Measurements from ENCODE around the gene KLHL22. TPM values are rescaled to one million over a fixed set of nuclear protein-coding genes. Genes with fewer than 3 reads are reported as not detected.
A peak's percentile ranks its signal among the peaks of the same experiment; 100 is the strongest.

Gene KLHL22
- total and polyA plus RNA-seq, 2 of the 8 experiments (the other 6 are each of a cell fraction or from before 2014, with no cell fraction given): 9.4 to 16.2 TPM

DNA sequence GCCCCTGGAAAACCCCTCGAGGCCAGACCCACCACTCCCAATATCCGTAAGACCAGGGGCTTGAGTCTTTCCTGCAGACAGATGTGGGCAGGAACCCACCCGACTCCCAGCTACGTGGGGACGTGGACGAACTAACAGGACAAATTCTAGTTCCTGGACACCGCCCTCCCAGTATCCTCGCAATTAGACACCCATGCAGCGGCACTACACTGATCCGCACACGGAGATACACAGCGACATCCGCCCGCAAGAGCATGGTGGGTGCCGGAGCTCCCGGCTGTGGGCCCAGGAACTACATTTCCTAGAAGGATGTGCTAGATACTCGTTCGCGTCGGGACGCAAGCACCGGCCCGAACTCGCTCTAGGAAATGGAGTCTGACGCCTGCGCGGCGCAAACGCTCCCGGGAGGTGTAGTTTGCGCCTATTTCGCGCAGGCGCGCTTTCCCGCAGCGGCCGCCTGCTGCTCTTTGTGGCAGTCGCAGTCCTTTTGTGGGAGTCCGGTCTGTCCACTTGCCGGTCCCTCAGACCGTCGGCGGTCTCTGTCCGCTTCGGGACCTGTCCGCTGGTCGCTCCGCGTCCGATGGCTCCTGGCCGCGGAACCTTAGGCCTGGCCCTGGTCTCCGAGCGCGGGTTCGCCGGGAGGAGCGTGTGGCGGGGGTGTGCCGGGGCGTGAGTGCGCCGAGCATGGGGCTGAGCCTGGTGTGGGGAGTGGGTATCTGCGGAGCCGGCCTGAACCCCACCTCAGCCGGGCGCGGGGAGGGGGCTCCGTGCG lies 101.7 kb downstream of the KLHL22 start, which contains the start of gene ZNF74 (continued):
- TF ChIP-seq, protein P1, sequence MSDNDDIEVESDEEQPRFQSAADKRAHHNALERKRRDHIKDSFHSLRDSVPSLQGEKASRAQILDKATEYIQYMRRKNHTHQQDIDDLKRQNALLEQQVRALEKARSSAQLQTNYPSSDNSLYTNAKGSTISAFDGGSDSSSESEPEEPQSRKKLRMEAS (IDR thresholded peaks at IDR 0.05): peak; percentile 47; the same call in 1 of the 2 replicates
- TF ChIP-seq SIN3A (conservative IDR thresholded peaks at IDR 0.05 in 1 of 2, IDR thresholded peaks at IDR 0.05 in 1 of 2; ENCODE audit: low read depth in 1 of 2, low read length in 2 of 2) (0 out of 4 replicates have a peak, but pooled peaks of 1 of the 2 experiments have one; percentile 38), RBBP5 (IDR thresholded peaks at IDR 0.05; ENCODE audit: borderline replicate concordance, low read depth, low read length) (0 out of 2 replicates have a peak, but pooled peaks have one; percentile 54), FOSL1 (IDR thresholded peaks at IDR 0.05; ENCODE audit: insufficient read depth, low read depth, low read length) (no peak), SAP30 (IDR thresholded peaks at IDR 0.05; ENCODE audit: insufficient read depth, insufficient replicate concordance, low read length) (no peak), YY1 (IDR thresholded peaks at IDR 0.05; ENCODE audit: low read depth, low read length) (peak; percentile 81), SIX5 (IDR thresholded peaks at IDR 0.05; ENCODE audit: low read depth, low read length) (peak; percentile 71; the same call in 1 of the 2 replicates), POLR2AphosphoS5 (IDR thresholded peaks at IDR 0.05; ENCODE audit: low read depth, low read length) (0 out of 2 replicates have a peak, but pooled peaks have one; percentile 61), ZNF274 (IDR thresholded peaks at IDR 0.05; ENCODE audit: borderline replicate concordance, extremely low read depth, low read length) (no peak), SRF (IDR thresholded peaks at IDR 0.05; ENCODE audit: low read depth, low read length) (no peak), HDAC6 (IDR thresholded peaks at IDR 0.05; ENCODE audit: low read depth, low read length) (no peak), SIRT6 (IDR thresholded peaks at IDR 0.05; ENCODE audit: low read length) (no peak), NRF1 (IDR thresholded peaks at IDR 0.05; ENCODE audit: low read depth, low read length) (peak; percentile 63), RAD21 (IDR thresholded peaks at IDR 0.05 in 1 of 2, conservative IDR thresholded peaks at IDR 0.05 in 1 of 2; ENCODE audit: low read depth in 2 of 2, low read length in 2 of 2) (peak in 1 of 2 experiments; percentile 5; a peak in 1 of 4 replicates)

All from H1 (cell line).